AG09319 (cell line): ENCODE results near the gene CCDC138.

Source experiments
- DNase-seq: peaks from one replicate; pipeline ENCODE4 v3.0.0-alpha.2; 2010; ENCODE audit warnings: low read depth; ENCODE audit errors: extremely low read depth
- CTCF ChIP-seq: IDR thresholded peaks from 2 replicates; pipeline ENCODE4 v1.5.1; 2011; ENCODE audit warnings: low read depth, mild to moderate bottlenecking, inconsistent platforms, low read length, moderate library complexity

Gene CCDC138

GRCh38 chr2:108911401-108911800 is 124.8 kb downstream of the CCDC138 start:
- TF ChIP-seq CTCF = no peak

GRCh38 chr2:108911807-108912628 is 125.4 kb downstream of the CCDC138 start:
- DNase-seq = no peak
- TF ChIP-seq CTCF = no peak

More at GRCh38 chr2:108911401-108911800, 124.8 kb downstream of the CCDC138 start:
- no peak for DNase-seq

- no peak for TF ChIP-seq CTCF
- no peak for DNase-seq
Measured at GRCh38 chr2:108912629-108912902, 126.0 kb downstream of the CCDC138 start.

- no peak for DNase-seq
- TF ChIP-seq CTCF = no peak
Measured at GRCh38 chr2:108916122-108916795, 129.7 kb downstream of the CCDC138 start.

- no peak for TF ChIP-seq CTCF
- DNase-seq = no peak
Measured at GRCh38 chr2:108916796-108917421, 130.3 kb downstream of the CCDC138 start.

- DNase-seq = no peak
- TF ChIP-seq CTCF = no peak
Measured at GRCh38 chr2:108917526-108917925, 131.0 kb downstream of the CCDC138 start.

GRCh38 chr2:108918156-108918874 is 131.7 kb downstream of the CCDC138 start:
- TF ChIP-seq CTCF = no peak
- DNase-seq = no peak
